GM12891 (cell line): ENCODE data around the gene ING3.
A peak's percentile ranks its signal among the peaks of the same experiment; 100 is the strongest.

Experiments
- DNase-seq: peaks from one replicate; pipeline ENCODE4 v3.0.0; 2011; ENCODE audit warnings: low spot score; ENCODE audit not compliant: insufficient read length
- FAIRE-seq: peaks from 2 replicates; lab custom pipeline; 2011; peaks lifted over from hg19 to GRCh38; lab: Jason Lieb, UNC
- PAX5 ChIP-seq: IDR thresholded peaks from 2 replicates; pipeline ENCODE4 v1.6.1; 2011; ENCODE audit warnings: low read length, moderate library complexity, mild to moderate bottlenecking; ENCODE audit not compliant: insufficient read depth, severe bottlenecking
- POLR2A ChIP-seq: IDR thresholded peaks from 2 replicates; pipeline ENCODE4 v1.6.1; 2011; ENCODE audit warnings: low read depth, low read length, control low read depth
- POLR2AphosphoS5 ChIP-seq: IDR thresholded peaks from 2 replicates; pipeline ENCODE4 v1.6.1; 2011; ENCODE audit warnings: low read depth, low read length, control low read depth
- POU2F2 ChIP-seq: IDR thresholded peaks from 2 replicates; pipeline ENCODE4 v1.6.1; 2011; ENCODE audit warnings: low read depth, mild to moderate bottlenecking, control low read depth, low read length, moderate library complexity
- SPI1 ChIP-seq: IDR thresholded peaks from 2 replicates; pipeline ENCODE4 v1.6.1; 2011; ENCODE audit warnings: low read depth, low read length, control low read depth
- TAF1 ChIP-seq: IDR thresholded peaks from 2 replicates; pipeline ENCODE4 v1.6.1; 2011; ENCODE audit warnings: low read depth, low read length, control low read depth

ING3 gene

DNA sequence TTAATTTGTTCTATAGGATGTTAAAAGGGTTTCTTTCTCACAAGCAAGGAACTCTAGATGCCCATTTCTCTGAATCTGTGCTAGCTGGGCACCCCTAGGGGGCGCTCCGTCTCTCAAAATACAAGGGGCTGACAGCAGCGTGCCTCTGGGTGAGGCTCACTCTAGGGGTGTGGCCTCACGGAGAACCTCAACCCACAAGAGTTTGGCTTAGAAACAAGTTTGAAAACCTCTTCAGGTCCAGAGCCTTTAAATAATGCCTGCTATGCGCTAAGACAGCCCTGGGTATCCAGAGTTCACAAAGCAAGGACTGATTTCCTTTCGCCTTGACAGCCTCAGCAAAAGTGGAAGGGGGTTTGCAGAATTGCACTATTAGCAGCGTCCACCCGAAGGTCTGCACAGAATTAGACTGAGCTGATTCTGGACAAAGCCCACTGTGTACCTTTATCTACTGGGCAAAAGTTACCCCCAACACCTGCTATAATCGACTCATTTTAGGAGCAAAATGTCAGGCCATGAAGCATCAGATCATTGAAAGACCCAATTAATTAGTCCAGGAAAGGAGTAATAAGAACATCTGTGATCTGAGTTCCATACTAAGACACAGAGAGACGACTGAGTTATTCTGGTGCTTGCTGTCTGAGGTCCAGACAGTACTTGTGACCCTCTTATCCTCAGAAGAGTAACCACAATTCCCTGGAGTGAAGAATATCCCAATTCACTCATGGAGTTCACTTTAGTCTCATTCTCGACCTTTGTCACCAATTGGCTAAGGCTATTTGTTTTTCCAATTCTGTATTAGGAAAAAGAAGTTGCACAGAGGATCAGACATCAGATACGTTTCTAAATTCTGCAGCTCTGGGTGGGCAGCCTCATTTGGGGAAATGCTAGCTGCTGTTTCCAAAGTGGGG lies 37.4 kb downstream of the ING3 start:
- peak; percentile 91 for FAIRE-seq
- TF ChIP-seq TAF1 (no peak), PAX5 (no peak), POLR2A (no peak), POLR2AphosphoS5 (no peak)

DNA sequence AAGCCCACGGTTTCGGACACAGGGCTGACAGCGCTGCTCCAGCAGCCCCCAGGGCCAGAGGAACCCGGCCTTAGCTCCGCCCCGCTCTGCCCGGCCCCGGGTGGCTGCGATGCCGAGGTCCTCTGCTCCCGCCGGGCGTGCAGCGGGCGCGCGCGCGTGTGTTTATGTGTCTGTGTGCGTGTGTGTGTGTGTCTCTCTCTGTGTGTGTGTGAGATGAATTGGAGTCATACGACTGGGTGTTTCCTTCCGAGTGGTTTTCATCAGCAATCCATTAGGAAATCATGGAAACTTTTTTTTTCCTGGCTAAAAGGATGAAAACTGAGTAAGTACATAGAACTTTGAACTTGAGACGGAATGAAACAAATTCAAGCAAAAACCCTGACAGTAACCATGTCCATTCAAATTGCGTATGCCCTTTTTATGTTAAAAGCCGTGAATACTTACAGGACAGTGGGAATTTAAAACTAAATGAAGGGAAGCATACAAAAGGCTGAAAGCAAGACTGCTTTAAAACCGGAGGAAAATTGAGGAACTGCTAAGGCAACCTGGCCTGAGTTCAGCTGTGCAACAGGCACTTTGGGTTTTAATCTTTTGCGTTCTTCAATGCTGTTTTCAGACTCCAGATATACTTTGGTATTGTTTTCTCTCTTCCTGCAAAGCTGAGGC lies 38.1 kb downstream of the ING3 start, which contains the start of gene CPED1:
Gene CPED1, plus strand, starts transcription at position 121 of the 666 bp plus-strand sequence. CDS start 911 bp downstream, outside the sequence.
- DNase-seq (no peak), FAIRE-seq (peak; percentile 40)
- TF ChIP-seq PAX5 (no peak), SPI1 (peak; percentile 65)

More for the DNA sequence above, 37.4 kb downstream of the ING3 start:
- DNase-seq = peak; percentile 55

DNA sequence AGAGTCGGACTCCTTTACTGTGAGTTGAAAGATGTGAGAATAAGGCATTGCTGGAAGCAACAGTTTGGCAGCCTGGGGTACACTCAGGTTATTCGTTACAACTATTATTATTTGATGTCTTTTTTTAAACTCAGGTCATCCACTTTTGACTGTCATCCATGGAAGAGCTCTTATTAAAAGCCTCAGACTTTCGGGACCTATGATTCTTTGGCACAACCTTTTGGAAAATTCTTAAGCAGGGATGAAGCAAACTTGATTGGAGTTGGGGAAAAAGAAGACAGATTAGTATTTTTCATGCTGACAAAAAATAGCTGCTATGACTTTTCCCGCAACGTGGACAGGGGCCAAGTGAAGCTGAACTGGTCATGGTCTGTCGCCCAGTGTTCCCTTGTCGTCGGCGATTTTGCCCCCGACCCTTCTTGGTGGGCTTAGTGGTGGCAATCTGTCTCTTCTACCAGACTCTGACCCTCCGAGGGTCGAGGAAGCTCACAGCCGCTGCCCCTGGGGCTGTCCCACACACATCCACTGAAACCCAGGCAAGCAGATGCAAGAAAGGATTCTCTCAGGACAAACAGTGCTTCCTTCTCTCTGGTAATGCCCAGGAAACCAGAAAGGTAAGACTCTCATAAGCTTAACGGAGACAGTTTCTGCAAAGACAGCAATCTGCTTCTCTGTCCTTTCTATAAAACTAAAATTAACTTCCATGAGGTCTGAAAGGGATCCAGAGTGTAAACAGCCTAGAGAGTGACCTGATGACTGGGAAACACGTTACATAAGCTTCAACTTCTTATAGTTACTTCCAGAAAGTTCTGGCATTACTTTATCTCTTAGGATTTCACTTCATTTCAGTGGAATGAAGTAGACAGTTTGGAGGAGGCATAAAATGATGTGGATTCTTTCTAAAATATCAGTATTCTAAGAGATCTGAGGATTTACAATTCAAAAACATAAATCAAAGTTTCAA lies 39.0 kb downstream of the ING3 start:
- DNase-seq (no peak), FAIRE-seq (no peak)
- no peak for TF ChIP-seq TAF1
- TF ChIP-seq POLR2A = no peak
- no peak for TF ChIP-seq POU2F2
- TF ChIP-seq POLR2AphosphoS5 = no peak
- TF ChIP-seq SPI1 = no peak
- no peak for TF ChIP-seq PAX5

DNA sequence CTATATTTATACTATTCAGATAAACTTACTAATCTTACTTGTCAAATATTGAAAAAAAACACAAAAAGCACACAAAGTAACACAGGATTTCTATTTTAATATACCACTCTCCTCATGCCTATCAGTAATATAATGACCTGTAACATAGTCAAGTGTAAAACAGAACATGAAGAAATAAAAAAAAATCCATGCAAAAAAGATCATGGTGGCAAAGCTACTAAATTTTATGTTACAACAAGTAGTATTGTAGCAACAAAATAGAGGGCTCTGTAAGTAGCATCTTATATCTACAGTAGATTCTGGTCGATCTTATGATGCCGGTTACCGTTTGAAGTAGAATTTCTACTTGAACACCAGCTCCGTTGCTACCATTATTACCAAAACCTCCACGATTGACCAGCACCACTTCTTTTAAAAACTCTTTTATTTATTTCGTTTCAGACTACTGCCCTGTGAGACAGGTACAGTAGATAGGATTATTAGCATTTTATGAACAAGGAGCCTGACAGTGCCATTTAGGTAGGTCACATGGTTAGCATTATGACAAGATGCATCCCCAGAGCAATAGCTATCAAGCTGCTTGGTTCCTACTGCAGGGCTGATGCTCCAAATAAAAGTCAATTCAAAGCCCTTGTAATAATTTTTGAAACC lies 40.0 kb downstream of the ING3 start:
- DNase-seq (no peak), FAIRE-seq (no peak)
- TF ChIP-seq POLR2A (no peak), TAF1 (no peak), SPI1 (no peak), POLR2AphosphoS5 (no peak), POU2F2 (no peak), PAX5 (no peak)

DNA sequence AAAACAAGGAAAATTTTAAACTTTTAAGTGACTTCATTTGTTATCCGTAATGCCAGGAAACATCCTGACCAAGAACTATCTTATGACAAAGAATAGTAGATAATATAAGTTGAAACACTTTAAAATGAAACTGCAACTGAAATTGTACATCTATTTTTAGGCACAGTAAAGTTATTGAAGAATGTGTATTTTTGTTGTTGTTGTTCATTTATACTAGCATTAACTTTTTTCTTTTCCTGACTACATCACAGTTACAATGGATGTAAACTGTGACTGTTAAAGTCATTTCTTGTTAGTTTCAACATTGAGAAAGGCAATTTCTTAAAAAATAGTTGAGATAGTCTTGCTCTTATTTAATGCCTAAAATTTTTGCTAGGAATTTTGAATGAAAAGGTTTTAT lies 40.6 kb downstream of the ING3 start:
- FAIRE-seq (no peak), DNase-seq (no peak)
- TF ChIP-seq SPI1 (no peak), POU2F2 (no peak), TAF1 (no peak), POLR2AphosphoS5 (no peak)

DNA sequence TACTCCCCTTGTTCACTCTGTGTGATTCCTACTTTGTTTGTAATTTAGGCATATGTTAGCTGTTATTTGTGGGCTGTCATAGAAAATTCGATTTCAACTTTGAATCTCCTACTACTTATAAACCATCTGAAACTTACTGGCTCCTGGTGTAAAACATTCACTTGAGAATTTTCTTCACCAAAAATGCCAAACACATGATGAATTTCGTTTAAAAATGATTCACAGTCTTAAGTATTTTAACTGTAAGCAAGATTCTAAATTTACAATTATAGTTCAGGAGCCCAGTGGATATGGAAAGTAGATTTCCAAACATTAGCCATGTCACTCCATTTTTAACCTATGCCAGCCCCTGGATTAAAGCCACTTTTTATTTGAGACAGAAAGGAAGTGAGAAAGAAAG lies 41.0 kb downstream of the ING3 start:
- FAIRE-seq = no peak
- DNase-seq = no peak
- TF ChIP-seq POLR2AphosphoS5 (no peak), TAF1 (no peak), POLR2A (no peak), PAX5 (no peak), SPI1 (no peak), POU2F2 (no peak)

DNA sequence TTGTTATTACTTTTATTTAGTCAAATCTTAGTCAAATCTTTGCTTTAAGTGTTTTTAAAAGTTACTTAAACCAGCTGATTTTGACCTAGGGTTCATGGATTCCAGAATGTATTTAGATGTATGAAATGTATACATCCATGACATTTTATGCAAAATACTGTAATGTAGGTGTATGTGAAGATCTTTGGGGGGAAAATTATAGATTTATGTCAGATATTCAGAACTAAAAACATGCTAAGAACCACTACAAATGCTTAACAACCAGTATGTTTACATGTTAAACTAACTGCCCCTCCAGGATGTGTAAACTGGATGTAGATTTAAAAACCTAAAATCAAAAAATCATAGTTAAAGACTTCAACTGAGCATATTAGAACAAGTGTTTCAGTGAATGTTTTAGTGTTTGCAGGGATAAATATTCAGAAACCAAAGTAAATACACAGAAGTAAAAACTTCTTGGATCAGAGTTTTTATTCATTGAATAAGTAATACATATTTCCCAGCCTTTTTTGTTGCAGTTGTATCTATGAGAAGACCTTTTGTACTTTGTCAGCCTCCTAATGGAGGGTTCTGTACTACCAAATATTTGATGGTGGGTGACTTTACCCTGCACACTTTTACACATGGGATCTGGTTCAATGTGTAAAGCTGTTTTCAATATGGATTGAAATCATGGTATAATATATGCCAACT lies 41.8 kb downstream of the ING3 start:
- TF ChIP-seq POLR2AphosphoS5 = no peak
- TF ChIP-seq SPI1 = no peak
- TF ChIP-seq POU2F2 = no peak
- no peak for TF ChIP-seq PAX5
- no peak for TF ChIP-seq TAF1
- no peak for DNase-seq
- no peak for FAIRE-seq

DNA sequence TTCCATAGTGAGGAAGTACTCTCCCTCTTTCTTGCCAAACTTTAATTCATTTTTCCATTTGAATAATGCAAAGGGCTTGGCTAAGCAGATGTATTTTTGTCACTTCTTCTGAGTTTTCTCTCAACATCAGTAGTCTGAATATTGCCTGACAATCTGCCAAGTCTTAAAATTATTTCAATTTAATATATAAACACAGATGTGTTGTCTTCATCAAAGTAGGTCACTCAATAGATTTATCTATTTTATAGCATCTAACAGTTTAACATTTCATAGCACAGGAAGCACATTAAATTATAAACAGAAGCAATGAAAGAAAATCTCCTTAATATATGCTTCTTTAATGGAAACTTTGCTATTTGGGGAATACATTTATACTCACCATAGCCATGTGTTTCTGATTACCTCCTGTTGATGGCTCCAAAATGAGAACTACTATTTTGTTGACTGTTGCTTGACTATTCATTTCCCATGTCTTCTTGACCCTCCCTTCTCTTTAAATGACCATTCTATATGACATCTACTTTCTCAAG lies 42.5 kb downstream of the ING3 start:
- FAIRE-seq (no peak), DNase-seq (no peak)
- TF ChIP-seq POU2F2 (no peak), SPI1 (no peak), POLR2AphosphoS5 (no peak), PAX5 (no peak), TAF1 (no peak), POLR2A (no peak)
